Osteoblast (primary cell): Measurements from ENCODE around the gene CUX1. TPM values are rescaled to one million over a fixed set of nuclear protein-coding genes. Genes with fewer than 3 reads are reported as not detected.
A peak's percentile ranks its signal among the peaks of the same experiment; 100 is the strongest.

Source experiments
- DNase-seq: peaks from one replicate; pipeline ENCODE4 v3.0.0; 2011; ENCODE audit warnings: low spot score, mixed read lengths; ENCODE audit not compliant: insufficient read length; ENCODE audit errors: missing footprints
- H2AFZ ChIP-seq: 2 replicates; pipeline ENCODE4 v1.6.0; 2011; ENCODE audit warnings: mild to moderate bottlenecking, low read length
- H3K27ac ChIP-seq: 2 replicates; pipeline ENCODE4 v1.5.1; 2011; ENCODE audit warnings: mild to moderate bottlenecking, low read depth, low read length, moderate library complexity
- H3K27me3 ChIP-seq: 2 replicates; pipeline ENCODE4 v1.6.0; 2012; ENCODE audit warnings: mild to moderate bottlenecking, control low read depth, inconsistent platforms, low read length, moderate library complexity; ENCODE audit not compliant: insufficient read depth
- H3K36me3 ChIP-seq: 2 replicates; pipeline ENCODE4 v1.5.1; 2011; ENCODE audit warnings: mild to moderate bottlenecking, low read length, control low read depth, moderate library complexity; ENCODE audit not compliant: insufficient read depth
- H3K4me1 ChIP-seq: 2 replicates; pipeline ENCODE4 v1.5.1; 2011; ENCODE audit warnings: mild to moderate bottlenecking, low read length, control low read depth, moderate library complexity; ENCODE audit not compliant: insufficient read depth
- H3K4me2 ChIP-seq: 2 replicates; pipeline ENCODE4 v1.6.0; 2011; ENCODE audit warnings: mild to moderate bottlenecking, low read length; ENCODE audit not compliant: insufficient read depth
- H3K4me3 ChIP-seq: fragments of 200-600 bp; sonication (generic); 3 replicates; pipeline ENCODE4 v1.5.1; 2012; ENCODE audit warnings: mild to moderate bottlenecking, low read length, inconsistent platforms; ENCODE audit not compliant: insufficient read depth
- H3K79me2 ChIP-seq: 2 replicates; pipeline ENCODE4 v1.6.0; 2012; ENCODE audit warnings: mild to moderate bottlenecking, low read length, control low read depth, inconsistent platforms; ENCODE audit not compliant: insufficient read depth
- H3K9me3 ChIP-seq: 2 replicates; pipeline ENCODE4 v1.5.1; 2011; ENCODE audit warnings: low read depth, low read length, control low read depth
- H4K20me1 ChIP-seq: 2 replicates; pipeline ENCODE4 v1.6.0; 2012; ENCODE audit warnings: mild to moderate bottlenecking, low read length, control low read depth; ENCODE audit not compliant: insufficient read depth
- CTCF ChIP-seq: IDR thresholded peaks from 2 replicates; pipeline ENCODE4 v1.5.1; 2011; ENCODE audit warnings: mild to moderate bottlenecking, low read depth, low read length, moderate library complexity; ENCODE audit errors: extremely low read depth
- total RNA-seq: library from RNA; depleted of rRNA; stranded (reverse); fragments of >200 nt; gene quantifications from 2 replicates; pipeline ENCODE4 v1.2.3, GENCODE V29; 2012

Gene CUX1
- total RNA-seq, 1 donor: 41.6 TPM

- TF ChIP-seq CTCF: no peak
- Histone ChIP-seq H3K4me1 (no peaks in the 10 kb centered on the region), H3K79me2 (no peaks in the 10 kb centered on the region), H2AFZ (no peak overlapping the region), H4K20me1 (peaks cover 17% of the 10 kb centered on the region), H3K4me3 (no peak overlapping the region), H3K27me3 (no peaks in the 10 kb centered on the region), H3K4me2 (no peak overlapping the region), H3K9me3 (no peaks in the 10 kb centered on the region), H3K36me3 (no peaks in the 10 kb centered on the region), H3K27ac (no peak overlapping the region)
- no peak for DNase-seq
Observed at GRCh38 chr7:102059524-102059923, 242.1 kb downstream of the CUX1 start.

- Histone ChIP-seq H3K27ac (no peak overlapping the region), H3K79me2 (no peaks in the 10 kb centered on the region), H4K20me1 (peaks cover 20% of the 10 kb centered on the region), H3K36me3 (no peaks in the 10 kb centered on the region), H3K27me3 (no peaks in the 10 kb centered on the region), H3K4me1 (no peaks in the 10 kb centered on the region), H3K4me2 (no peak overlapping the region), H3K9me3 (no peaks in the 10 kb centered on the region), H2AFZ (no peak overlapping the region), H3K4me3 (no peak overlapping the region)
- no peak for TF ChIP-seq CTCF
- no peak for DNase-seq
Observed at GRCh38 chr7:102061354-102061945, 244.0 kb downstream of the CUX1 start.

GRCh38 chr7:102061981-102062390 lies 244.6 kb downstream of the CUX1 start:
- Histone ChIP-seq H3K9me3 (no peaks in the 10 kb centered on the region), H3K4me2 (no peak overlapping the region), H3K79me2 (no peaks in the 10 kb centered on the region), H3K36me3 (no peaks in the 10 kb centered on the region), H2AFZ (no peak overlapping the region), H3K4me3 (no peak overlapping the region), H4K20me1 (peaks cover 20% of the 10 kb centered on the region), H3K4me1 (no peaks in the 10 kb centered on the region), H3K27ac (no peak overlapping the region), H3K27me3 (no peaks in the 10 kb centered on the region)
- no peak for TF ChIP-seq CTCF
- DNase-seq: no peak

GRCh38 chr7:102063690-102064180 lies 246.3 kb downstream of the CUX1 start:
- no peak for TF ChIP-seq CTCF
- no peak overlapping the region for H3K4me3 ChIP-seq
- DNase-seq: peak; percentile 64
- H3K4me2 ChIP-seq: no peak overlapping the region
- no peaks in the 10 kb centered on the region for H3K36me3 ChIP-seq
- no peaks in the 10 kb centered on the region for H3K27me3 ChIP-seq
- H3K9me3 ChIP-seq: no peaks in the 10 kb centered on the region
- no peaks in the 10 kb centered on the region for H3K79me2 ChIP-seq
- H3K27ac ChIP-seq: no peak overlapping the region
- no peaks in the 10 kb centered on the region for H3K4me1 ChIP-seq
- H4K20me1 ChIP-seq: peaks cover 23% of the 10 kb centered on the region
- H2AFZ ChIP-seq: no peak overlapping the region
